ENCODE measurements around the gene PRICKLE1.
A peak's percentile ranks its signal among the peaks of the same experiment; 100 is the strongest.
"Not testable (repeated sequence)": the region's sequence is repeated elsewhere in the genome, so short reads cannot be mapped to it uniquely, and the experiment has no call there.

Gene PRICKLE1

GRCh38 chr12:42556917-42557316 is 32.6 kb downstream of the PRICKLE1 start:
- DNase-seq (ENCODE audit: low read depth) = no peak

DNA sequence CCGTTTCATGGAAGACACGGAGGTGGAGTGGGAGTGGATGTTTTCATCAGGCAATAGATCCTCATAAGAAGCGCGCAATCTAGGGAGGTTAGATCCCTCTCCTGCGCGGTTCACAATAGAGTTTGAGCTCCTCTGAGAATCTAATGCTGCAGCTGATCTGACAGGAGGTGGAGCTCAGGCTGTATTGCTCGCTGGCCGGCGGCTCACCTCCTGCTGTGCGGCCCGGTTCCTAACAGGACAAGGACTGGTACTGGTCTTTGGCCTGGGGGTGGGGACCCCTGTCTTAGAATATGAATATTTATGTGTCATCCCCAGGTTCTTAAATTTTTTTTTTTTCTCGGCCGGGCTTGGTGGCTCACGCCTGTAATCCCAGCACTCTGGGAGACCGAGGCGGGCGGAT is 36.7 kb downstream of the PRICKLE1 start:
- DNase-seq (ENCODE audit: low read depth) = no peak

DNA sequence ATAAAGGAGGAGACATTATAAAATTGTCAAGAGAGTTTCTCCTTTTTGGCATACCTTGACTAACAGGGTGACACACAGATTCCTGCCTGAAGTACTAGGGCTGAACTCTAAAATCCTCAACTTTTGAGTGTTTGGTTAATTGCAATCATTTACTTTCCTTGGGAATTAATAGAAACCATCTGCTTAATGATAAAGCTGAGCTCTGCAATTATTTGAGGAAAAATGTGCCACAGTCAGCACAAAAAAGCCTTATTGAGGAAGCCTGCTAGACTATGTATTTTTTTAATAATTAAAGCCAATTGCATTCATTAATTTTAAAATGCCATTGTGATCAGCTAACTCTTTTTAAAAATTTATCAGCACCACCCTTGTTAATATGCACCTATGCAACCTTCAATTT is 38.7 kb downstream of the PRICKLE1 start:
- no peak for DNase-seq (ENCODE audit: low read depth)

GRCh38 chr12:42546709-42547108 is 42.8 kb downstream of the PRICKLE1 start:
- no peak for DNase-seq (ENCODE audit: low read depth)

DNA sequence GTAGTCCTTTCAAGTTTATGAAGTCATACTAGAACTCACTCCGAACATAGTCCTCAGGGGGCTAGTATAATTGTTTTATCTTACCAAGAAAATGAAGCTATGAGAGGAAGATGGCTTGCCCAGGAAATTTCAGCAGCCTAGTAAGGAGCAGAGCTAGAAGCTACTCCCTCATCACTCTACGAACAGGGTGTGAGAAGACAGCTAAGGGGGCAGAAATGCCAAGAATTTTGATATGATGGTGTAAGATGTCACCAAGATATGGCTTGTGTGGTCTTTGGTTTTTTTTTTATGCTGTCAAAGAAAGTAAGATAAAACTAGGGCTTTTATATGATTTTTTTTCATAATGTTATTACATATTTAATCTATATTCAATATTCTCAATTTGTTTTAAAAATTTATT is 47.6 kb downstream of the PRICKLE1 start:
- DNase-seq (ENCODE audit: low read depth) = peak; percentile 56

DNA sequence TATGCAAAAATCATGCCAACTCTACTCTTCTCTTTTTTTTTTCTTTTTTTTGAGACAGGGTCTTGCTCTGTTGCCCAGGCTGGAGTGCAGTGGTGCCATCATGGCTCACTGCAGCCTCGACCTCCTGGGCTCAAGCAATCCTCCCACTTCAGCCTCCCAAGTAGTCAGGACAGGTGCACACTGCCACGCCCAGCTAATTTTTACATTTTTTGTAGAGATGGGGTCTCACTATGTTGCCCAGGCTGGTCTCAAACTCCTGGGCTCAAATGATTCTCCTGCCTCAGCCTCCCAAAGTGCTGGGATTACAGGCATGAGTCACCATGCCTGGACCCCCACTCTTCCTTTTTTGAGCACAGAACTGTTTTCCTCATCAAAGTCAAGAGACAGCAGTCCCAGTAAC is 48.2 kb downstream of the PRICKLE1 start:
- not testable (repeated sequence) for DNase-seq (ENCODE audit: low read depth)

- DNase-seq (ENCODE audit: low read depth) = no peak
Measured at GRCh38 chr12:42539696-42540095, 49.9 kb downstream of the PRICKLE1 start.

DNA sequence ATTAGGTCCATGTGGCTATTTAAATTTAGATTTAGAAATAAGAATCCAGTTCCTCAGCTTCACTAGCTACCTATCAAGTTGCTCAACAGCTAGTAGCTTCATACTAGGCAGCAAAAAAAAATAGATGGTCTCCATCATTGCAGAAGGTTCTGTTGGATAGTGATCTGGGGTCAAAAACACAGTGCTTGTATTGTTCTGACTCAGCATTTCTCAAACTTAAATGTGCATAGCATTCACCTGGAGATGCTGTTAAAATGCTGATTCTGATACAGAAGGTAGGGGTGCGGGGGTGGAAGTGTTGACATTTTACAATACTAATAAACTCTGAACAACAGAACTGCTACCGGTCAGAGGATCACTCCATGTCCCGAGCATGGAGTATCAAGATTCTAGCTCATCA is 51.3 kb downstream of the PRICKLE1 start:
- no peak for DNase-seq (ENCODE audit: low read depth)

GRCh38 chr12:42534184-42534838 is 55.2 kb downstream of the PRICKLE1 start:
- no peak for DNase-seq (ENCODE audit: low read depth)

DNA sequence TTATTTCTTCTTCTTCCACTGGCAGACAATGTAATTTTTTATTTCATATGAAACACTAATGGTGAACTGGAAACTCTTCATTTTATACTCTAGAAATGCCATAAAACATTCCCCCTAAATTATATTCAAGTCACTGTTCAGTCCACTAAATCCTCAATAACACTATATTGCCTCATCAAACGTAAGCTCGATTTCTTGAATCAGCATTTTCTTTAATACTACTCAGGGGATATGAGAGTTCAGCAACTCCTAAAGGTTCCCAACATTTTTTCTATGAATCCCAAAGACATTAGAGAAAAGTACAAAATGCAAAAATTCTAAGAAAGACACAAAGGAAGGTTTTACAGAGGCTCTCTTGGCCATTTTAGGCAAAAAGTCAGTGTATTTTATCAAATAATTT is 59.3 kb downstream of the PRICKLE1 start:
- DNase-seq (ENCODE audit: low read depth) = no peak

DNA sequence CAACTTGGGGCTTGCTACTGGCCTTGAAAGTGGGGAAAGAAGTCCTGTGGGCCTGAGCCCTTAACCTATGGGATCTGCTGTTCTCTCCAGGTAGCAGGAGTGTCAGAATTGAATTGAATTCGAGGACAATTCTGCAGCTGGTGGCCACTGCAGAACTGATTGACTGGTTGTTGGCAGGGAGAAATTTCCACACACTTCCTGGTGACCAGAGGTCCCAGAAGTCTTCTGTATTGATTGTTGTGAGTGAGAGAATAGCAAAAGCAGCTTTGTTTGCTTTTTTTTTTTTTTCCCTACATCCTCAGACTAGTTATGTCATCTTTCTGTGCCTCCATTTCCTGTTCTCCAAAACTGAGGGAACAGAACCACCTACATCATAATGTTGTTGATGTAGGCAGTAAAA is 64.1 kb downstream of the PRICKLE1 start:
- DNase-seq (ENCODE audit: low read depth) = no peak

- DNase-seq (ENCODE audit: low read depth) = no peak
Measured at GRCh38 chr12:42524716-42525115, 64.8 kb downstream of the PRICKLE1 start.

- DNase-seq (ENCODE audit: low read depth) = no peak
Measured at GRCh38 chr12:42516573-42516972, 73.0 kb downstream of the PRICKLE1 start.

GRCh38 chr12:42511656-42512055 is 77.9 kb downstream of the PRICKLE1 start:
- no peak for DNase-seq (ENCODE audit: low read depth)

DNA sequence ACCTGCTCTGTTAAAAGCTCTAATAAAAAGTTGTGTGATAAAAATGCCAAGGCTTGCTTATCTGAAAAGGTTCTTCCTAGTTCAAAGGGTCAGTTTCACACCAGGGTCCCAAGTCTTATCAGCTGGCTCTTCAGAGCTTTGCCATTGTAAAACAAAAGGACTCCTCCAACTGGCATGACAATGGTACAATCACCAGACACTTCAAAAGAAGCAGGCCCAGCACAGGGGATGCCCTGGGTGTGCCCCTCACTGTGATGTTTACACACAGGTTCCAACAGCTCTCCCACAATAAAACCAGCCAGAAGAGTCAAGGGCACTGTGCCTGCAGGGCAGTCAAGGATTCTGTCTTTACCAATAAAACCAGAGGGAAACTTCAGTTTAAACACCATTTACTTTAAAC is 78.7 kb downstream of the PRICKLE1 start:
- no peak for DNase-seq (ENCODE audit: low read depth)

DNA sequence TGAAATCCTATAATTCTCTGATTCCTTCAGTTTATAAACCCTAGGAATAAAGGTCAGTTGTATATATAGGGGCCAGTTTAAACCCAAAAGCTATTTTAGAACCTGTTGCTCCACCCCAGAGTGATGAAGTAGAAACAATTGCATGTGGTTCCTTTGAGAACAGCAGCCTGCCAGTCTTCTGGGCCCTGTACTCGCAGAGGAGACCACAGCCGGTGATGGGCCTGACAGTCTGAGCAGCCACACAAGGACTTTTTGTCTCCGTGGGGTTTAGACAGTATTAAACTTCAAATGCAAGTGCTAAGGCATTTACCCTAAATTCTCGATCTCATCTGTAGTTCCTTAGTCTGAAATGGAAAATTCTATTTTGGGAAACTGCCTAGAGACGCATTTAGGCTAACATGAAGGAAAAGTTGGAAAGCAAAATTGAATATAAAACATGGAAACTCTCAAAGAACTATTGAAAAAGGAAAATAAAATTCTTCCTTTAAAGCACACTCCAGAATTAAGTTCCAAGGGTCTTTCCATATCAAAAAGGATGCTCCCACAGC is 80.6 kb downstream of the PRICKLE1 start:
- no peak for DNase-seq (ENCODE audit: low read depth)

GRCh38 chr12:42507565-42507964 is 82.0 kb downstream of the PRICKLE1 start:
- DNase-seq (ENCODE audit: low read depth) = no peak

DNA sequence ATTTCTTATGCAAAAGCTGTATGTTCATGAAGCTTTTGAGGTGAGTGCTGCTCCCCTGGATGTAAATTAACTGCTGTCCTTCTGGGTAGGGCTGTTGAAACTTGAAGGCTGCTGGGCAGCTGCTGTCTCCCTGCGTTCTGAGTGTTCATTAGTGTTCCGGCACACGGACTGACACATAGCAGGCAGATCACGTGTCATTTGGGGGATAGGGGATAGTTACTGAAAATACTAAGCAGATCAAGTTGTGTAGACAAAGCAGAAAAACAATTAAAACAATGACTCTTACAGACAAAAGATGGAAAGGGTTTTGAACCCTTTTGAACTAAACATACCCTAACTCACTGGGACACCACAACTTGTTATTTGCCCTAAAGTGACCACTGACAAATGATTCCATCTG is 82.5 kb downstream of the PRICKLE1 start:
- DNase-seq (ENCODE audit: low read depth) = no peak

DNA sequence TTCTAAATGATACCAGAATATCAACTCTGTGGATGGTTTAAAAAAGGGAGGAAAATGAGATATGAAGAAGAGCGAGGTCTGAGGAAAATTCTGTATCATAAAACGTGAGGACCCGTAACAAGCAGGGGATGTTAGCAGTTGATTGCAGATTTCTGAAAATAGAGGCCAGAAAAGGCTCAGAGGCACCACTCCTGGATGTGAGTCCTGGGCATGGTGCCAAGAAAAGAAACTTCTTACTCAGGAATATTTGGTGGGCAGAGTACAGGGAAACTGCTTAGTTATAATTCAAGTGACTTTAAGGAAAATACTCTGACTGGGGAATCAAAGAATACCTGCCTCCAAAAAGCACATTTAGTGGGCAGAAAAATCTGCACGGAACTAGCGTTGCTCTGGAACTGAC is 85.5 kb downstream of the PRICKLE1 start:
- no peak for DNase-seq (ENCODE audit: low read depth)

GRCh38 chr12:42502682-42503081 is 86.9 kb downstream of the PRICKLE1 start:
- no peak for DNase-seq (ENCODE audit: low read depth)

GRCh38 chr12:42498549-42499247 is 90.8 kb downstream of the PRICKLE1 start:
- no peak for DNase-seq (ENCODE audit: low read depth)

DNA sequence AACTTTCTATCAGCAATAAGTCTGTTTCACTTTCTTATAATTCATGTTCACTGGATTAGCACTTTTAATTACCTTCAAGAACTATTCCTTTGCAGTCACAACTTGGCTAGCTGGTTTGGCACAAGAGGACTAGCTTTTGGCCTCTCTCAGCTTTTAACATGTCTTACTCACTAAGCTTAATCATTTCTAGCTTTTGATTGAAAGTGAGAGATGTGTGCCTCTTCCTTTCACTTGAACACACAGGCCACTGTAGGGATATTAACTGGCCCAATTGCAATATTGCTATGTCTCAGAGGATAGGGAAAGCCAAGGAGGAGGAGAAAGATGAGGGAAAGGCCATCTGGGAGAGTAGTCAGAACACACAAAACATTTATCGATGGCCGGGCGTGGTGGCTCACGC is 92.7 kb downstream of the PRICKLE1 start:
- DNase-seq (ENCODE audit: low read depth) = no peak

DNA sequence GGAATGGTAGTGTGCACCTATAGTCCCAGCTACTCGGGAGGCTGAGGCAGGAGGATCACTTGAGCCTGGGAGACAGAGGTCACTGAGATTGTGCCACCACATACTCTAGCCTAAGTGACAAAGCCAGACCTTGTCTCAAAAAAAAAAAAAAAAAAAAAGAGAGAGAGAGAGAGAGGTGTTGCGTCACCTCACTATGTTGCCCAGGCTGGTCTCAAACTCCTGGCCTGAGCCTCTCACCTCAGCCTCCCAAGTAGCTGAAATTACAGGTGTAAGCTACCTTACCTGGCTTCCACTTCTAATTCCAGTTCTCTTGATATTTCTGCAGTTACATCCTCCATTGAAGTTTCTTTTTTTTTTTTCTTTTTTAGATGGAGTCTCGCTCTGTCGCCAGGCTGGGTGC is 94.3 kb downstream of the PRICKLE1 start:
- no peak for DNase-seq (ENCODE audit: low read depth)

GRCh38 chr12:42492267-42492666 is 97.3 kb downstream of the PRICKLE1 start:
- no peak for DNase-seq (ENCODE audit: low read depth)
